HEK293 (cell line): ENCODE data around the gene DISC1.

Experiments used
- RBAK ChIP-seq: fragments of 450-650 bp; formaldehyde crosslinking; IDR thresholded peaks from 2 replicates; pipeline ENCODE4 v1.5.1; 2016; ENCODE audit warnings: missing biosample characterization, missing genetic modification characterization
- TCF7L2 ChIP-seq: IDR thresholded peaks from 2 replicates; pipeline ENCODE4 v1.6.1; 2011; ENCODE audit warnings: low read depth, mild to moderate bottlenecking, inconsistent platforms, low read length, moderate library complexity, borderline replicate concordance
- YY1 ChIP-seq: fragments of 450-650 bp; formaldehyde crosslinking; IDR thresholded peaks from 2 replicates; pipeline ENCODE4 v1.5.1; 2018; ENCODE audit warnings: missing biosample characterization, missing genetic modification characterization
- ZBTB7A ChIP-seq: fragments of 450-650 bp; formaldehyde crosslinking; IDR thresholded peaks from 2 replicates; pipeline ENCODE4 v1.5.1; 2016; ENCODE audit warnings: low read depth, missing biosample characterization, missing genetic modification characterization
- ZEB2 ChIP-seq: fragments of 450-650 bp; formaldehyde crosslinking; IDR thresholded peaks from 2 replicates; pipeline ENCODE4 v1.5.1; 2016; ENCODE audit warnings: missing biosample characterization, missing genetic modification characterization
- ZNF394 ChIP-seq: fragments of 450-650 bp; formaldehyde crosslinking; IDR thresholded peaks from 2 replicates; pipeline ENCODE4 v1.5.1; 2016; ENCODE audit warnings: missing biosample characterization, missing genetic modification characterization, mild to moderate bottlenecking, moderate library complexity, borderline replicate concordance
- ZNF521 ChIP-seq: fragments of 450-650 bp; formaldehyde crosslinking; IDR thresholded peaks from 2 replicates; pipeline ENCODE4 v1.5.1; 2017; ENCODE audit warnings: missing biosample characterization, mild to moderate bottlenecking, missing genetic modification characterization
- ZNF585B ChIP-seq: fragments of 450-650 bp; formaldehyde crosslinking; IDR thresholded peaks from 2 replicates; pipeline ENCODE4 v1.5.1; 2016; ENCODE audit warnings: missing biosample characterization, missing genetic modification characterization
- ZNF707 ChIP-seq: fragments of 450-650 bp; formaldehyde crosslinking; IDR thresholded peaks from 2 replicates; pipeline ENCODE4 v1.5.1; 2016; ENCODE audit warnings: missing biosample characterization, missing genetic modification characterization
- TF ChIP-seq, protein P1 (sequence below): fragments of 450-650 bp; formaldehyde crosslinking; IDR thresholded peaks from 2 replicates; pipeline ENCODE4 v1.5.1; 2016; ENCODE audit warnings: missing biosample characterization, missing genetic modification characterization
- TF ChIP-seq, protein P2 (sequence below): fragments of 450-650 bp; formaldehyde crosslinking; IDR thresholded peaks from 2 replicates; pipeline ENCODE4 v1.5.1; 2016; ENCODE audit warnings: missing biosample characterization, missing genetic modification characterization

DNA sequence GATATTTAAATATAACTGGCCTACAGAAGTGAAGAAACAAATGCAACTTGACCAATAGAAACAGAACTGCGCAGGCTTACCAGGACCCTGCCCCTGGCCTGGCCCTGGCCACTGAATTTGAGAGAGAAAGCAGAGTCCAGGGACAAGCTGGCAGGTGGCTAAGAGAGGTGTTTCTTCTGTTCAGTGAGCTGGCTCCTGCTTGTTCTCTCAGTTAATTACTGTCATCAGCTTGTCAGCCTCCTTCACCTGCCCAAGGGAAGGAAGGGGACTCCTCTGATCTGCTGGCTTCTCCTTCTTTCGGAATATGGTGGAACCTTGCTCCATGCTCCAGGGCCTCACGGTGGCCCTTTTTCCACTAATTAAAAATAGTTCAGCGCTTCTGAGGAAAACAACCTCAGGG, 388.4 kb downstream of the DISC1 start:
- TF ChIP-seq, protein P1, sequence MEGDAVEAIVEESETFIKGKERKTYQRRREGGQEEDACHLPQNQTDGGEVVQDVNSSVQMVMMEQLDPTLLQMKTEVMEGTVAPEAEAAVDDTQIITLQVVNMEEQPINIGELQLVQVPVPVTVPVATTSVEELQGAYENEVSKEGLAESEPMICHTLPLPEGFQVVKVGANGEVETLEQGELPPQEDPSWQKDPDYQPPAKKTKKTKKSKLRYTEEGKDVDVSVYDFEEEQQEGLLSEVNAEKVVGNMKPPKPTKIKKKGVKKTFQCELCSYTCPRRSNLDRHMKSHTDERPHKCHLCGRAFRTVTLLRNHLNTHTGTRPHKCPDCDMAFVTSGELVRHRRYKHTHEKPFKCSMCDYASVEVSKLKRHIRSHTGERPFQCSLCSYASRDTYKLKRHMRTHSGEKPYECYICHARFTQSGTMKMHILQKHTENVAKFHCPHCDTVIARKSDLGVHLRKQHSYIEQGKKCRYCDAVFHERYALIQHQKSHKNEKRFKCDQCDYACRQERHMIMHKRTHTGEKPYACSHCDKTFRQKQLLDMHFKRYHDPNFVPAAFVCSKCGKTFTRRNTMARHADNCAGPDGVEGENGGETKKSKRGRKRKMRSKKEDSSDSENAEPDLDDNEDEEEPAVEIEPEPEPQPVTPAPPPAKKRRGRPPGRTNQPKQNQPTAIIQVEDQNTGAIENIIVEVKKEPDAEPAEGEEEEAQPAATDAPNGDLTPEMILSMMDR (tag by site-specific recombination), result no peak
- TF ChIP-seq ZBTB7A (no peak), ZEB2 (no peak), TCF7L2 (no peak), RBAK (tag by site-specific recombination) (no peak), ZNF707 (tag by site-specific recombination) (no peak), YY1 (no peak), ZNF585B (no peak), ZNF394 (tag by site-specific recombination) (no peak), ZNF521 (tag by site-specific recombination) (no peak)
- TF ChIP-seq, protein P2, sequence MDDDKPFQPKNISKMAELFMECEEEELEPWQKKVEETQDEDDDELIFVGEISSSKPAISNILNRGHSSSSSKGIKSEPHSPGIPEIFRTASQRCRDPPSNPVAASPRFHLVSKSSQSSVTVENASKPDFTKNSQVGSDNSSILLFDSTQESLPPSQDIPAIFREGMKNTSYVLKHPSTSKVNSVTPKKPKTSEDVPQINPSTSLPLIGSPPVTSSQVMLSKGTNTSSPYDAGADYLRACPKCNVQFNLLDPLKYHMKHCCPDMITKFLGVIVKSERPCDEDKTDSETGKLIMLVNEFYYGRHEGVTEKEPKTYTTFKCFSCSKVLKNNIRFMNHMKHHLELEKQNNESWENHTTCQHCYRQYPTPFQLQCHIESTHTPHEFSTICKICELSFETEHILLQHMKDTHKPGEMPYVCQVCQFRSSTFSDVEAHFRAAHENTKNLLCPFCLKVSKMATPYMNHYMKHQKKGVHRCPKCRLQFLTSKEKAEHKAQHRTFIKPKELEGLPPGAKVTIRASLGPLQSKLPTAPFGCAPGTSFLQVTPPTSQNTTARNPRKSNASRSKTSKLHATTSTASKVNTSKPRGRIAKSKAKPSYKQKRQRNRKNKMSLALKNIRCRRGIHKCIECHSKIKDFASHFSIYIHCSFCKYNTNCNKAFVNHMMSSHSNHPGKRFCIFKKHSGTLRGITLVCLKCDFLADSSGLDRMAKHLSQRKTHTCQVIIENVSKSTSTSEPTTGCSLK, result no peak
